NB4 (cell line): ENCODE measurements around the gene OR52W1.
"Not testable (repeated sequence)": the region's sequence is repeated elsewhere in the genome, so short reads cannot be mapped to it uniquely, and the experiment has no call there.

Experiments
- DNase-seq: peaks from one replicate; pipeline ENCODE4 v3.0.0; 2010; ENCODE audit warnings: low read depth
- H3K4me3 ChIP-seq: one replicate; pipeline ENCODE4 v1.5.1; 2011; ENCODE audit warnings: mild to moderate bottlenecking, low read depth, low read length, moderate library complexity
- CTCF ChIP-seq: IDR thresholded peaks from one replicate; pipeline ENCODE4 v1.5.1; 2012; ENCODE audit warnings: low read depth, low read length
- MYC ChIP-seq: IDR thresholded peaks from 2 replicates; pipeline ENCODE4 v1.6.1; 2011; ENCODE audit warnings: low read depth, low read length
- POLR2A ChIP-seq: IDR thresholded peaks from 2 replicates; pipeline ENCODE4 v1.6.1; 2011; ENCODE audit warnings: mild to moderate bottlenecking; ENCODE audit not compliant: insufficient read length; ENCODE audit errors: extremely low read depth
- TF ChIP-seq, protein P1 (sequence below): IDR thresholded peaks from 2 replicates; pipeline ENCODE4 v1.6.1; 2011; ENCODE audit warnings: low read depth, low read length

Gene OR52W1

GRCh38 chr11:6245536-6245935 lies 46.5 kb downstream of the OR52W1 start:
- no peak for DNase-seq
- H3K4me3 ChIP-seq, result no peak overlapping the region
- no peak for TF ChIP-seq MYC
- TF ChIP-seq, protein P1, sequence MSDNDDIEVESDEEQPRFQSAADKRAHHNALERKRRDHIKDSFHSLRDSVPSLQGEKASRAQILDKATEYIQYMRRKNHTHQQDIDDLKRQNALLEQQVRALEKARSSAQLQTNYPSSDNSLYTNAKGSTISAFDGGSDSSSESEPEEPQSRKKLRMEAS, result no peak
- TF ChIP-seq POLR2A, result no peak
- no peak for TF ChIP-seq CTCF

GRCh38 chr11:6248248-6248647 lies 49.2 kb downstream of the OR52W1 start:
- DNase-seq, result no peak
- TF ChIP-seq CTCF (no peak), POLR2A (no peak), MYC (no peak)
- TF ChIP-seq, protein P1, result no peak
- H3K4me3 ChIP-seq, result no peak overlapping the region

DNA sequence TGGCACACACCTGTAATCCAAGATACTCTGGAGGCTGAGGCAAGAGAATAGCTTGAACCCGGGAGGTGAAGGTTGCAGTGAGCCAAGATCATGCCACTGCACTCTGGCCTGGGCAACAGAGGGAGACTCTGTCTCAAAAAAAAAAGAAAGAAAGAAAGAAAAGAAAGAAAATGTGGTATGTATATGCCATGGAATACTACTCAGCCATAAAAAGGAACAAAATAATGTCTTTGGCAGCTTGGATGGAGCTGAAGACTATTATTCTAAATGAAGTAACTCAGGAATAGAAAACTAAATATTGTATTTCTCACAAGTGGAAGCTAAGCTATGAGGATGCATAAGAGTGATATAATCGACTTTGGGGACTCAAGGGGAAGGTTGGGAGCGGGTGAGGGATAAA lies 49.9 kb downstream of the OR52W1 start:
- not testable (repeated sequence) for DNase-seq, H3K4me3 ChIP-seq
